K562 (cell line): Measurements from ENCODE around the gene AHNAK. TPM values are rescaled to one million over a fixed set of nuclear protein-coding genes. Genes with fewer than 3 reads are reported as not detected.

Experiments
- CHAMP1 ChIP-seq: fragments of 450-650 bp; IDR thresholded peaks from 2 replicates; pipeline ENCODE4 v1.6.1; 2016; ENCODE audit warnings: mild to moderate bottlenecking
- CTBP1 ChIP-seq: fragments of 450-650 bp; IDR thresholded peaks from 2 replicates; pipeline ENCODE4 v1.6.1; 2016; ENCODE audit warnings: borderline replicate concordance
- DPF2 ChIP-seq: fragments of 450-650 bp; IDR thresholded peaks from 2 replicates; pipeline ENCODE4 v1.6.1; 2016
- EGR1 ChIP-seq: fragments of 450-650 bp; conservative IDR thresholded peaks from 2 replicates; pipeline ENCODE4 v1.6.1; 2017; ENCODE audit warnings: mild to moderate bottlenecking
- FOXA1 ChIP-seq: fragments of 450-650 bp; IDR thresholded peaks from 2 replicates; pipeline ENCODE4 v1.6.1; 2016; ENCODE audit warnings: mild to moderate bottlenecking, borderline replicate concordance
- JUND ChIP-seq, 2 experiments: IDR thresholded peaks; 2 replicates in 1 of 2; 3 replicates in 1 of 2; pipeline ENCODE4 v1.6.1; 2011; ENCODE audit warnings: borderline replicate concordance in 2 of 2, low read depth in 2 of 2, low read length in 2 of 2, improper control_type of control experiment in 1 of 2, missing biosample characterization in 1 of 2, missing genetic modification characterization in 1 of 2, missing genetic modification reagents in 1 of 2
- KDM5B ChIP-seq: fragments of 200-600 bp; sonication (generic); IDR thresholded peaks from 2 replicates; pipeline ENCODE4 v1.6.1; 2012; ENCODE audit warnings: low read depth, mild to moderate bottlenecking, moderate library complexity, low read length, control low read depth, inconsistent platforms; ENCODE audit not compliant: insufficient replicate concordance
- PYGO2 ChIP-seq: fragments of 450-650 bp; IDR thresholded peaks from 2 replicates; pipeline ENCODE4 v1.6.1; 2016; ENCODE audit warnings: mild to moderate bottlenecking, missing genetic modification characterization, moderate library complexity, missing compliant biosample characterization
- RAD51 ChIP-seq: fragments of 450-650 bp; IDR thresholded peaks from 2 replicates; pipeline ENCODE4 v1.7.1; 2016; ENCODE audit warnings: low read depth, mild to moderate bottlenecking, borderline replicate concordance
- SAP30 ChIP-seq: fragments of 200-600 bp; sonication (generic); IDR thresholded peaks from 2 replicates; pipeline ENCODE4 v1.6.1; 2012; ENCODE audit warnings: borderline replicate concordance, low read depth, mild to moderate bottlenecking, moderate library complexity, low read length, control low read depth, inconsistent platforms; ENCODE audit not compliant: insufficient read depth, poor library complexity, severe bottlenecking
- SMARCE1 ChIP-seq: fragments of 450-650 bp; IDR thresholded peaks from 2 replicates; pipeline ENCODE4 v1.7.1; 2016; ENCODE audit warnings: mild to moderate bottlenecking
- STAG1 ChIP-seq: sonication (generic); formaldehyde crosslinking; IDR thresholded peaks from 2 replicates; pipeline ENCODE4 v1.5.0; 2020; ENCODE audit warnings: missing genetic modification reagents, borderline replicate concordance
- TBL1XR1 ChIP-seq, 2 experiments: IDR thresholded peaks; 2 replicates each; pipeline ENCODE4 v1.6.1; 2012; ENCODE audit warnings: improper control_type of control experiment in 2 of 2, low read length in 2 of 2, mild to moderate bottlenecking in 1 of 2
- TSC22D4 ChIP-seq: fragments of 450-650 bp; IDR thresholded peaks from 2 replicates; pipeline ENCODE4 v1.6.1; 2016; ENCODE audit warnings: missing genetic modification characterization, missing biosample characterization, control low read depth
- ZBTB11 ChIP-seq, 3 experiments: fragments of 200-800 bp in 1 of 3; fragments of 250-450 bp in 1 of 3; fragments of 450-650 bp in 1 of 3; sonication (Bioruptor Pico) in 1 of 3; sonication (Bioruptor generic) in 1 of 3; formaldehyde crosslinking in 1 of 3; IDR thresholded peaks; 2 replicates each; pipeline versions ENCODE4 v1.6.1 to v1.8.0; 2016 to 2022; ENCODE audit warnings: mild to moderate bottlenecking in 2 of 3, missing genetic modification characterization in 2 of 3, missing compliant biosample characterization in 1 of 3, moderate library complexity in 1 of 3
- ZBTB5 ChIP-seq: fragments of 450-650 bp; IDR thresholded peaks from 2 replicates; pipeline ENCODE4 v1.6.1; 2017; ENCODE audit warnings: antibody characterized with exemption
- ZKSCAN1 ChIP-seq: fragments of 150-350 bp; IDR thresholded peaks from 2 replicates; pipeline ENCODE4 v1.6.1; 2016; ENCODE audit warnings: low read depth, low read length
- ZKSCAN3 ChIP-seq: fragments of 250-450 bp; sonication (Bioruptor Pico); IDR thresholded peaks from 2 replicates; pipeline ENCODE4 v1.4.0; 2020
- ZNF699 ChIP-seq: fragments of 250-450 bp; sonication (Bioruptor Pico); IDR thresholded peaks from 2 replicates; pipeline ENCODE4 v1.8.0; 2021; ENCODE audit warnings: mild to moderate bottlenecking, moderate library complexity; ENCODE audit not compliant: insufficient replicate concordance
- polyA plus RNA-seq, 8 experiments: library from polyadenylated mRNA; depleted of rRNA in 4 of 8; stranded (reverse) in 5 of 8; unstranded in 3 of 8; fragments of >200 nt; fragmentation: Nextera tagmentation in 2 of 8; fragmentation: Illumina TruSeq in 1 of 8; extraction: Ambion mirVana in 2 of 8; extraction: Trizol in 1 of 8; gene quantifications; 2 replicates each; pipeline versions ENCODE4 v1.2.1 to v1.2.3, GENCODE V29; 2011 to 2014; ENCODE audit warnings: inconsistent platforms in 1 of 8, missing spikeins in 1 of 8
- total RNA-seq, 7 experiments: library from RNA; depleted of rRNA in 6 of 7; stranded (reverse); fragments of >200 nt in 6 of 7; fragmentation: Illumina TruSeq in 2 of 7; extraction: Trizol in 2 of 7; gene quantifications; 2 replicates each; pipeline versions ENCODE4 v1.2.1 to v1.2.3, GENCODE V29; 2011 to 2021; ENCODE audit warnings: low replicate concordance in 1 of 7

Gene AHNAK
- total and polyA plus RNA-seq, 9 of the 15 experiments (the other 6 are each of a cell fraction or from before 2014, with no cell fraction given), result 1.5 to 89.7 (median 45.0) TPM

GRCh38 chr11:62548545-62549335 lies 2.1 kb upstream of the AHNAK start (continued):
- TF ChIP-seq ZBTB11 (CRISPR knock-in tag; IDR thresholded peaks at IDR 0.05), result 0 out of 6 replicates have a peak, but pooled peaks of 1 of the 3 experiments have one; percentile 30
- 0 out of 2 replicates have a peak, but pooled peaks have one; percentile 39 for TF ChIP-seq FOXA1
- no peak for TF ChIP-seq TBL1XR1 (IDR thresholded peaks at IDR 0.05; ENCODE audit: low read length in 2 of 2)
- no peak for TF ChIP-seq ZBTB5
- TF ChIP-seq JUND (IDR thresholded peaks at IDR 0.05; ENCODE audit: borderline replicate concordance, low read depth, low read length), result no peak
- TF ChIP-seq JUND (tag; IDR thresholded peaks at IDR 0.05; ENCODE audit: borderline replicate concordance, low read depth, low read length), result peak; percentile 33; the same call in 1 of the 3 replicates
- 0 out of 2 replicates have a peak, but pooled peaks have one; percentile 13 for TF ChIP-seq CTBP1
- no peak for TF ChIP-seq KDM5B
- 0 out of 2 replicates have a peak, but pooled peaks have one; percentile 25 for TF ChIP-seq DPF2
- no peak for TF ChIP-seq ZNF699 (CRISPR knock-in tag)
- TF ChIP-seq RAD51, result no peak
- no peak for TF ChIP-seq SAP30
- TF ChIP-seq SMARCE1, result no peak
- no peak for TF ChIP-seq ZKSCAN1
- no peak for TF ChIP-seq STAG1
- TF ChIP-seq ZKSCAN3 (CRISPR knock-in tag), result no peak
- peak; percentile 72 for TF ChIP-seq EGR1
- TF ChIP-seq TSC22D4 (tag), result no peak
- no peak for TF ChIP-seq PYGO2 (tag)
- TF ChIP-seq CHAMP1, result no peak
